WTC11 (cell line): Measurements from ENCODE around the gene MSI2. TPM values are rescaled to one million over a fixed set of nuclear protein-coding genes. Genes with fewer than 3 reads are reported as not detected.

Experiments used
- ATAC-seq: fragments of 200-7000 bp; cut with Tn5 transposase; 2 replicates; pipeline ENCODE4 v1.10.0; 2021; ENCODE audit warnings: mild to moderate bottlenecking, moderate library complexity
- CTCF ChIA-PET: fragments of 300-600 bp; sonication (Branson Sonifier 250); formaldehyde crosslinking; loops from one replicate; lab custom pipeline; 2021; ENCODE audit warnings: antibody characterized with exemption; lab: Charles Lee
- POLR2A ChIA-PET: fragments of 350-600 bp; sonication (Branson Sonifier 250); formaldehyde crosslinking; loops from one replicate; lab custom pipeline; 2021; ENCODE audit warnings: antibody characterized with exemption; lab: Charles Lee
- DNase-seq: peaks from one replicate; pipeline ENCODE4 v3.0.0; 2021; ENCODE audit warnings: low spot score
- H3K27ac Mint-ChIP-seq: 2 replicates; pipeline ENCODE4 v1.8.0; 2021; ENCODE audit warnings: mixed read lengths
- H3K27me3 Mint-ChIP-seq: 2 replicates; pipeline ENCODE4 v1.8.0; 2021; ENCODE audit warnings: low read depth, mild to moderate bottlenecking, moderate library complexity, mixed read lengths
- H3K36me3 Mint-ChIP-seq: 2 replicates; pipeline ENCODE4 v1.8.0; 2021; ENCODE audit warnings: mixed read lengths
- H3K4me1 Mint-ChIP-seq: 2 replicates; pipeline ENCODE4 v1.8.0; 2022; ENCODE audit warnings: mixed read lengths
- H3K4me3 Mint-ChIP-seq: 2 replicates; pipeline ENCODE4 v1.8.0; 2021; ENCODE audit warnings: mild to moderate bottlenecking, moderate library complexity, mixed read lengths
- H3K9me3 Mint-ChIP-seq: 2 replicates; pipeline ENCODE4 v1.8.0; 2021; ENCODE audit warnings: mixed read lengths
- ATF1 ChIP-seq: sonication (generic); formaldehyde crosslinking; IDR thresholded peaks from 2 replicates; pipeline ENCODE4 v1.8.1; 2023; ENCODE audit warnings: mild to moderate bottlenecking, moderate library complexity, missing genetic modification reagents
- CDX4 ChIP-seq: fragments of 250-450 bp; sonication (Bioruptor Pico); IDR thresholded peaks from 2 replicates; pipeline ENCODE4 v1.9.0; 2021; ENCODE audit warnings: moderate library complexity, mild to moderate bottlenecking, inconsistent platforms, borderline replicate concordance
- CTCF ChIP-seq: fragments of 200-600 bp; IDR thresholded peaks from 2 replicates; pipeline ENCODE4 v1.8.0; 2022; ENCODE audit warnings: antibody characterized with exemption
- E2F4 ChIP-seq: sonication (generic); formaldehyde crosslinking; IDR thresholded peaks from 2 replicates; pipeline ENCODE4 v1.8.1; 2022; ENCODE audit warnings: low read depth, mild to moderate bottlenecking, moderate library complexity, missing genetic modification reagents, borderline replicate concordance
- GABPB1 ChIP-seq: sonication (generic); formaldehyde crosslinking; IDR thresholded peaks from 2 replicates; pipeline ENCODE4 v1.8.1; 2023; ENCODE audit warnings: mild to moderate bottlenecking, missing genetic modification reagents
- IRF1 ChIP-seq: sonication (generic); formaldehyde crosslinking; IDR thresholded peaks from 2 replicates; pipeline ENCODE4 v1.8.0; 2023; ENCODE audit warnings: missing genetic modification reagents
- MYBL2 ChIP-seq: sonication (generic); formaldehyde crosslinking; IDR thresholded peaks from 2 replicates; pipeline ENCODE4 v1.8.1; 2023; ENCODE audit warnings: mild to moderate bottlenecking, moderate library complexity, missing genetic modification reagents
- TCF7 ChIP-seq: sonication (generic); formaldehyde crosslinking; IDR thresholded peaks from 2 replicates; pipeline ENCODE4 v1.8.0; 2022; ENCODE audit warnings: mild to moderate bottlenecking, low read depth, missing genetic modification reagents, moderate library complexity
- ZNF232 ChIP-seq: sonication (generic); formaldehyde crosslinking; IDR thresholded peaks from 2 replicates; pipeline ENCODE4 v1.8.0; 2022; ENCODE audit warnings: mild to moderate bottlenecking, missing genetic modification reagents
- ZNF281 ChIP-seq: sonication (generic); formaldehyde crosslinking; IDR thresholded peaks from 2 replicates; pipeline ENCODE4 v1.8.0; 2023; ENCODE audit warnings: mild to moderate bottlenecking, missing genetic modification reagents
- total RNA-seq: library from RNA; stranded (reverse); gene quantifications from 3 replicates; pipeline ENCODE4 v1.2.3, GENCODE V29; 2021

Gene MSI2
- total RNA-seq, 1 experiment from 2014 or later, result 82.1 TPM

- no peaks in the 10 kb centered on the region for H3K9me3 Mint-ChIP-seq
- H3K4me3 Mint-ChIP-seq, result no peak overlapping the region
- H3K27me3 Mint-ChIP-seq, result no peaks in the 10 kb centered on the region
- POLR2A ChIA-PET, result interaction anchor here (0.7 kb wide), 1 partner anchor 438 kb away, joined by 6 read pairs; no protein-coding TSS in a partner anchor
- H3K36me3 Mint-ChIP-seq, result no peaks in the 10 kb centered on the region
- DNase-seq (no peak), ATAC-seq (no peak)
- CTCF ChIA-PET, result no interaction called here
- no peak overlapping the region for H3K27ac Mint-ChIP-seq
- no peaks in the 10 kb centered on the region for H3K4me1 Mint-ChIP-seq
- TF ChIP-seq ATF1 (CRISPR knock-in tag), result no peak
- no peak for TF ChIP-seq CDX4 (CRISPR knock-in tag)
- TF ChIP-seq ZNF281 (CRISPR knock-in tag), result no peak
- no peak for TF ChIP-seq CTCF
- no peak for TF ChIP-seq GABPB1 (CRISPR knock-in tag)
- TF ChIP-seq MYBL2 (CRISPR knock-in tag), result no peak
- TF ChIP-seq ZNF232 (CRISPR knock-in tag), result no peak
- no peak for TF ChIP-seq TCF7 (CRISPR knock-in tag)
- no peak for TF ChIP-seq E2F4 (CRISPR knock-in tag)
- no peak for TF ChIP-seq IRF1
Measured at GRCh38 chr17:57733085-57733484, 476.8 kb downstream of the MSI2 start.

Other genes with a start within 250 kb of the MSI2 start
- gene AKAP1, start 171.3 kb upstream of the MSI2 start, total RNA-seq, result 55.9 to 74.5 TPM (median 56.2 TPM) in 3 replicates